ENCODE measurements around the gene PCDH9.

DNA sequence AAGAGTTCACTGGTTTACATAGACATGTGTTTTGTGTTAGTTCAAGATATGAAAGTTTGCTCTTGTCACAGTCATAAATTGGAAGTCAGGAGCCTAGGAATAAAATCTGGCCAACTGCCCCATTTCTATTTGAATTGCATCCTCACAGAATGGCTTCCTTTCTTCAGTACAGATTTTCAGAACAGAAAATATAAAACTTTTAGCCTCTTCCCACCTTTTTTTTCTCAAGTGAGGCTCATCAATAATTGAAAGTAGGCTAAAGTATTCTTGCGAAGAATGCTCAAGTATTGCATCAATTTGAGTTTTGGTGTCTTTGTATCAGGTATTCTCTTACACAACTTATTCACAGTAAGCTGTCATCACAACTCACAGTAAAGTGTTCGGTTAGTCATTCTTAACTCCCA, 802.7 kb downstream of the PCDH9 start:
- TF ChIP-seq CTCF (IDR thresholded peaks at IDR 0.05; ENCODE audit: low read depth, low read length) (no peak), EZH2phosphoT487 (IDR thresholded peaks at IDR 0.05; ENCODE audit: low read depth) (no peak)

Measured in OCI-LY3 (cell line).